Smooth muscle cell (in vitro differentiated cells): ENCODE measurements around the gene MCCC1. TPM values are rescaled to one million over a fixed set of nuclear protein-coding genes. Genes with fewer than 3 reads are reported as not detected.

Experiments used
- DNase-seq: peaks from one replicate; lab custom pipeline; 2025; ENCODE audit not compliant: unreplicated experiment; lab: John Stamatoyannopoulos, UW
- H2AFZ ChIP-seq: fragments of 200-600 bp; sonication (generic); 2 replicates; pipeline ENCODE4 v1.6.0; 2016; ENCODE audit warnings: antibody characterized with exemption, low read depth, mild to moderate bottlenecking
- H3F3A ChIP-seq: fragments of 200-600 bp; sonication (generic); 2 replicates; pipeline ENCODE4 v1.6.0; 2017; ENCODE audit warnings: antibody characterized with exemption, low read depth
- H3K27ac ChIP-seq: fragments of 200-600 bp; sonication (generic); 2 replicates; pipeline ENCODE4 v1.5.1; 2016; ENCODE audit warnings: low read depth, mild to moderate bottlenecking
- H3K27me3 ChIP-seq: fragments of 200-600 bp; sonication (generic); 2 replicates; pipeline ENCODE4 v1.6.1; 2016; ENCODE audit warnings: low read depth, mild to moderate bottlenecking
- H3K36me3 ChIP-seq: fragments of 200-600 bp; sonication (generic); 2 replicates; pipeline ENCODE4 v1.5.1; 2016; ENCODE audit warnings: low read depth
- H3K4me1 ChIP-seq: fragments of 200-600 bp; sonication (generic); 2 replicates; pipeline ENCODE4 v1.5.1; 2016; ENCODE audit warnings: low read depth
- H3K4me2 ChIP-seq: fragments of 200-600 bp; sonication (generic); 2 replicates; pipeline ENCODE4 v1.6.0; 2016; ENCODE audit warnings: mild to moderate bottlenecking
- H3K4me3 ChIP-seq: fragments of 200-600 bp; sonication (generic); 2 replicates; pipeline ENCODE4 v1.5.1; 2016; ENCODE audit warnings: mild to moderate bottlenecking
- H3K79me2 ChIP-seq: fragments of 200-600 bp; sonication (generic); 2 replicates; pipeline ENCODE4 v1.6.0; 2016; ENCODE audit warnings: low read depth, mild to moderate bottlenecking
- H3K9ac ChIP-seq: fragments of 200-600 bp; sonication (generic); 2 replicates; pipeline ENCODE4 v1.6.0; 2016; ENCODE audit warnings: low read depth
- H3K9me3 ChIP-seq: fragments of 200-600 bp; sonication (generic); replicated peaks from 2 replicates; pipeline ENCODE4 v1.5.1; 2016; ENCODE audit warnings: low read depth
- H4K20me1 ChIP-seq: fragments of 200-600 bp; sonication (generic); 2 replicates; pipeline ENCODE4 v1.6.0; 2016; ENCODE audit warnings: low read depth
- CTCF ChIP-seq: fragments of 200-600 bp; sonication (generic); IDR thresholded peaks from 2 replicates; pipeline ENCODE4 v1.5.1; 2017; ENCODE audit warnings: borderline replicate concordance, mild to moderate bottlenecking, antibody characterized with exemption; ENCODE audit not compliant: insufficient read depth, poor library complexity, severe bottlenecking
- WGBS: methylation state at CpG from one replicate; pipeline ENCODE4 v1.1.7; 2016; ENCODE audit warnings: low lambda C conversion rate; 5-methylcytosine and 5-hydroxymethylcytosine counted together
- polyA plus RNA-seq: library from polyadenylated mRNA; unstranded; fragments of >200 nt; fragmentation: Nextera tagmentation; extraction: Ambion mirVana; gene quantifications from 2 replicates; pipeline ENCODE4 v1.2.1, GENCODE V29; 2016
- total RNA-seq: library from RNA; depleted of rRNA; stranded (reverse); fragments of >200 nt; gene quantifications from 2 replicates; pipeline ENCODE4 v1.2.3, GENCODE V29; 2014

MCCC1 gene
- total and polyA plus RNA-seq, 2 experiments from 2014 or later: 10.4 to 12.1 TPM

- TF ChIP-seq CTCF: no peak
- DNase-seq: no peak
- H3K79me2 ChIP-seq: no peaks in the 10 kb centered on the region
- no peak overlapping the region for H3K4me3 ChIP-seq
- 94% methylated on average over 6 of the region's 6 CpGs for WGBS
- H3K27ac ChIP-seq: no peak overlapping the region
- no peak overlapping the region for H3K9ac ChIP-seq
- no peaks in the 10 kb centered on the region for H3K4me1 ChIP-seq
- H3K36me3 ChIP-seq: no peaks in the 10 kb centered on the region
- no peaks in the 10 kb centered on the region for H3F3A ChIP-seq
- H3K9me3 ChIP-seq: no peaks in the 10 kb centered on the region
- no peak overlapping the region for H3K4me2 ChIP-seq
- H2AFZ ChIP-seq: no peak overlapping the region
- no peaks in the 10 kb centered on the region for H4K20me1 ChIP-seq
- no peaks in the 10 kb centered on the region for H3K27me3 ChIP-seq
These were observed 66.3 kb downstream of the MCCC1 start for GRCh38 chr3:183032880-183033555.

GRCh38 chr3:183031826-183032225, 67.5 kb downstream of the MCCC1 start:
- H3F3A ChIP-seq: no peaks in the 10 kb centered on the region
- H3K27me3 ChIP-seq: no peaks in the 10 kb centered on the region
- no peak overlapping the region for H3K4me3 ChIP-seq
- no peaks in the 10 kb centered on the region for H3K79me2 ChIP-seq
- no peaks in the 10 kb centered on the region for H4K20me1 ChIP-seq
- no peak for TF ChIP-seq CTCF
- no peaks in the 10 kb centered on the region for H3K36me3 ChIP-seq
- DNase-seq: no peak
- H3K9ac ChIP-seq: no peak overlapping the region
- WGBS: 88% methylated on average over 1 of the region's 1 CpG
- H2AFZ ChIP-seq: no peak overlapping the region
- no peaks in the 10 kb centered on the region for H3K9me3 ChIP-seq
- no peak overlapping the region for H3K27ac ChIP-seq
- no peak overlapping the region for H3K4me2 ChIP-seq
- no peaks in the 10 kb centered on the region for H3K4me1 ChIP-seq

- WGBS: 79% methylated on average over 3 of the region's 3 CpGs
- DNase-seq: no peak
- no peak overlapping the region for H3K9ac ChIP-seq
- no peaks in the 10 kb centered on the region for H3K4me1 ChIP-seq
- H3K4me3 ChIP-seq: no peak overlapping the region
- H3K27me3 ChIP-seq: no peaks in the 10 kb centered on the region
- no peak for TF ChIP-seq CTCF
- no peak overlapping the region for H3K27ac ChIP-seq
- H3F3A ChIP-seq: no peaks in the 10 kb centered on the region
- no peaks in the 10 kb centered on the region for H4K20me1 ChIP-seq
- no peak overlapping the region for H2AFZ ChIP-seq
- no peaks in the 10 kb centered on the region for H3K9me3 ChIP-seq
- H3K79me2 ChIP-seq: no peaks in the 10 kb centered on the region
- H3K36me3 ChIP-seq: no peaks in the 10 kb centered on the region
- H3K4me2 ChIP-seq: no peak overlapping the region
These were observed 70.9 kb downstream of the MCCC1 start for GRCh38 chr3:183028416-183028815.

- Histone ChIP-seq H3K4me3 (no peak overlapping the region), H3F3A (no peaks in the 10 kb centered on the region), H3K9me3 (no peaks in the 10 kb centered on the region), H3K9ac (no peak overlapping the region), H3K79me2 (no peaks in the 10 kb centered on the region), H3K27ac (no peak overlapping the region), H4K20me1 (no peaks in the 10 kb centered on the region), H3K4me2 (no peak overlapping the region), H3K4me1 (no peaks in the 10 kb centered on the region), H3K36me3 (no peaks in the 10 kb centered on the region), H3K27me3 (no peaks in the 10 kb centered on the region), H2AFZ (no peak overlapping the region)
- 76% methylated on average over 1 of the region's 1 CpG for WGBS
- no peak for TF ChIP-seq CTCF
- no peak for DNase-seq
These were observed 72.0 kb downstream of the MCCC1 start for GRCh38 chr3:183027276-183027675.
